ENCODE data around the gene AKT1.

- TF ChIP-seq EZH2 (optimal IDR thresholded peaks at IDR 0.05; ENCODE audit: low read depth, low read length), result no peak
- TF ChIP-seq, protein P1, sequence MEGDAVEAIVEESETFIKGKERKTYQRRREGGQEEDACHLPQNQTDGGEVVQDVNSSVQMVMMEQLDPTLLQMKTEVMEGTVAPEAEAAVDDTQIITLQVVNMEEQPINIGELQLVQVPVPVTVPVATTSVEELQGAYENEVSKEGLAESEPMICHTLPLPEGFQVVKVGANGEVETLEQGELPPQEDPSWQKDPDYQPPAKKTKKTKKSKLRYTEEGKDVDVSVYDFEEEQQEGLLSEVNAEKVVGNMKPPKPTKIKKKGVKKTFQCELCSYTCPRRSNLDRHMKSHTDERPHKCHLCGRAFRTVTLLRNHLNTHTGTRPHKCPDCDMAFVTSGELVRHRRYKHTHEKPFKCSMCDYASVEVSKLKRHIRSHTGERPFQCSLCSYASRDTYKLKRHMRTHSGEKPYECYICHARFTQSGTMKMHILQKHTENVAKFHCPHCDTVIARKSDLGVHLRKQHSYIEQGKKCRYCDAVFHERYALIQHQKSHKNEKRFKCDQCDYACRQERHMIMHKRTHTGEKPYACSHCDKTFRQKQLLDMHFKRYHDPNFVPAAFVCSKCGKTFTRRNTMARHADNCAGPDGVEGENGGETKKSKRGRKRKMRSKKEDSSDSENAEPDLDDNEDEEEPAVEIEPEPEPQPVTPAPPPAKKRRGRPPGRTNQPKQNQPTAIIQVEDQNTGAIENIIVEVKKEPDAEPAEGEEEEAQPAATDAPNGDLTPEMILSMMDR (IDR thresholded peaks at IDR 0.05; ENCODE audit: low read length), result no peak
These were observed 9.4 kb downstream of the AKT1 start for GRCh38 chr14:104786091-104786586.
